Astrocyte (in vitro differentiated cells and primary cell): Measurements from ENCODE around the gene SPINK6.

Experiments used
- EZH2 ChIP-seq: IDR thresholded peaks from 2 replicates; pipeline ENCODE4 v1.6.1; 2012; ENCODE audit warnings: mild to moderate bottlenecking, low read length, inconsistent platforms; ENCODE audit not compliant: insufficient read depth
- TF ChIP-seq, protein P1 (sequence below): IDR thresholded peaks from 2 replicates; pipeline ENCODE4 v1.5.1; 2011; ENCODE audit warnings: low read depth, mild to moderate bottlenecking, inconsistent platforms, low read length, moderate library complexity; ENCODE audit not compliant: insufficient read depth

DNA sequence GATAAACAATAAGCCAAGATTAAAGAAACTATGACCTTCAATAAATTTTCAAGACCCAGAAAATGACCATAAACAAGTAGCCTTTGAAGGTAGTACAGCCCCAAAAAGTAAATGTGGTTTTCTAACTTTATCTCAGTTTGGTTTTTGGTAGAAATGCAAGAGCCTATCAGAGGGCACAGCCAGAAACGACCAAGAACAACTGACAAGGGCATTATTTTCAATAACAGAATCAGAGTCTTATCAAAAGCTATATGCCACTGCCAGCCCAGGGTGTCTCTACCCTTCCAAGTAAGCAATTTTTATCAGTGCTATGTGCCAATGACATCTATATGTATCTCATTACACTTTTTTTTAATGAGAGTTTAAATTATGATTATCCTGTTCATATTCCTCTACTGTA, 11.8 kb upstream of the SPINK6 start:
- TF ChIP-seq, protein P1, sequence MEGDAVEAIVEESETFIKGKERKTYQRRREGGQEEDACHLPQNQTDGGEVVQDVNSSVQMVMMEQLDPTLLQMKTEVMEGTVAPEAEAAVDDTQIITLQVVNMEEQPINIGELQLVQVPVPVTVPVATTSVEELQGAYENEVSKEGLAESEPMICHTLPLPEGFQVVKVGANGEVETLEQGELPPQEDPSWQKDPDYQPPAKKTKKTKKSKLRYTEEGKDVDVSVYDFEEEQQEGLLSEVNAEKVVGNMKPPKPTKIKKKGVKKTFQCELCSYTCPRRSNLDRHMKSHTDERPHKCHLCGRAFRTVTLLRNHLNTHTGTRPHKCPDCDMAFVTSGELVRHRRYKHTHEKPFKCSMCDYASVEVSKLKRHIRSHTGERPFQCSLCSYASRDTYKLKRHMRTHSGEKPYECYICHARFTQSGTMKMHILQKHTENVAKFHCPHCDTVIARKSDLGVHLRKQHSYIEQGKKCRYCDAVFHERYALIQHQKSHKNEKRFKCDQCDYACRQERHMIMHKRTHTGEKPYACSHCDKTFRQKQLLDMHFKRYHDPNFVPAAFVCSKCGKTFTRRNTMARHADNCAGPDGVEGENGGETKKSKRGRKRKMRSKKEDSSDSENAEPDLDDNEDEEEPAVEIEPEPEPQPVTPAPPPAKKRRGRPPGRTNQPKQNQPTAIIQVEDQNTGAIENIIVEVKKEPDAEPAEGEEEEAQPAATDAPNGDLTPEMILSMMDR = no peak
- TF ChIP-seq EZH2 = no peak
